HG03159 (cell line): Measurements from ENCODE around the gene CYP2C9.

Experiments
- ATAC-seq: cut with Tn5 transposase; IDR thresholded peaks from one replicate; pipeline ENCODE4 v1.9.1; 2021; ENCODE audit warnings: mild to moderate bottlenecking, moderate library complexity; ENCODE audit not compliant: unreplicated experiment

CYP2C9 gene

GRCh38 chr10:95035332-95036295 lies 97.2 kb downstream of the CYP2C9 start:
- no peak for ATAC-seq

DNA sequence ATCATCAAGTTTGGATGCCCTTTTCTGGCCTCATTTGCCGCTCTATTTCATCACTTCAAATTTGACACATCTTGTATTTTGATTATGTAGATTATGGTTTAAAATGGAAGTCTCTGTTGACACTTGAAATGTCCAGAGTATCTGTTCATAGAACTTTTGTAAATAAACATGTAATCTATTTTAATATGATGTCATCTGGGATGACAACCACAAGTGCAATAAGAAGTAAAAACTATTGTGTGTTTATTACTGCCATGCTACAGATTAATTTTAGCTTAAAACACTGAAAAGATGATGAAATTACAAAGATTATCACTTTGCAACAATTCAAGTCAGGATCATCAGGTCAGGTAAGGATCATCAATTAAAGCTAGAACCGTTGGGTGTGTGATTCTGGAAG lies 100.8 kb downstream of the CYP2C9 start:
- ATAC-seq, result no peak
